B cell (primary cell): Measurements from ENCODE around the gene VEGFB. TPM values are rescaled to one million over a fixed set of nuclear protein-coding genes. Genes with fewer than 3 reads are reported as not detected.

ENCODE experiments used
- ATAC-seq: fragments of 200-7000 bp; cut with Tn5 transposase; one replicate; pipeline ENCODE4 v1.10.0; 2021; ENCODE audit warnings: low read depth, mild to moderate bottlenecking, moderate number of reproducible peaks, moderate library complexity
- CTCF ChIA-PET: fragments of 350-600 bp; sonication (Branson Sonifier 250); formaldehyde crosslinking; loops from one replicate; lab custom pipeline; 2021; ENCODE audit warnings: antibody characterized with exemption, inconsistent platforms; lab: Charles Lee
- POLR2A ChIA-PET: fragments of 350-600 bp; sonication (Branson Sonifier 250); formaldehyde crosslinking; loops from one replicate; lab custom pipeline; 2021; ENCODE audit warnings: antibody characterized with exemption; lab: Charles Lee
- DNase-seq: peaks from one replicate; pipeline ENCODE4 v3.0.0; 2013
- H2AFZ ChIP-seq: 2 replicates; pipeline ENCODE4 v1.6.1; 2012; ENCODE audit warnings: mild to moderate bottlenecking, low read depth, low read length; ENCODE audit not compliant: insufficient read depth, poor library complexity, severe bottlenecking
- H3K27ac ChIP-seq, 2 donors: 1 replicate in 1 of 2; 2 replicates in 1 of 2; pipeline ENCODE4 v1.5.1; 2012 to 2013; ENCODE audit warnings: low read length in 2 of 2, mild to moderate bottlenecking in 2 of 2, moderate library complexity in 1 of 2
- H3K27me3 ChIP-seq, 4 experiments: fragments of 200-600 bp in 1 of 4; sonication (generic) in 1 of 4; replicated peaks in 1 of 4; 1 replicate in 2 of 4; 2 replicates in 2 of 4; pipeline versions ENCODE4 v1.6.1 to v1.7.0; 2013 to 2016; ENCODE audit warnings: low read length in 3 of 4, mild to moderate bottlenecking in 2 of 4, mixed read lengths in 1 of 4, moderate library complexity in 1 of 4; ENCODE audit not compliant: insufficient read depth in 4 of 4, control insufficient read depth in 3 of 4; ENCODE audit errors: control extremely low read depth in 1 of 4
- H3K36me3 ChIP-seq, 2 experiments: replicated peaks in 1 of 2; 1 replicate in 1 of 2; 2 replicates in 1 of 2; pipeline versions ENCODE4 v1.6.1 to v1.7.1; 2013; ENCODE audit warnings: low read length in 1 of 2; ENCODE audit not compliant: insufficient read depth in 2 of 2, control insufficient read depth in 1 of 2; ENCODE audit errors: control extremely low read depth in 1 of 2, extremely low read depth in 1 of 2
- H3K4me1 ChIP-seq, 2 donors: fragments of 200-600 bp in 1 of 2; sonication (generic) in 1 of 2; 1 replicate in 1 of 2; 2 replicates in 1 of 2; pipeline versions ENCODE4 v1.5.1 to v1.6.1; 2013 to 2017; ENCODE audit warnings: low read length in 2 of 2; ENCODE audit not compliant: control insufficient read depth in 2 of 2, insufficient read depth in 2 of 2
- H3K4me2 ChIP-seq: replicated peaks from 2 replicates; pipeline ENCODE3; 2012; ENCODE audit warnings: mild to moderate bottlenecking, low read depth, low read length; ENCODE audit not compliant: poor library complexity, severe bottlenecking
- H3K4me3 ChIP-seq, 5 experiments: fragments of 200-600 bp in 1 of 5; sonication (generic) in 1 of 5; 1 replicate in 3 of 5; 2 replicates in 2 of 5; pipeline versions ENCODE4 v1.5.1 to v1.7.0; 2011 to 2016; ENCODE audit warnings: low read length in 4 of 5, mild to moderate bottlenecking in 4 of 5, low read depth in 2 of 5, control low read depth in 1 of 5, moderate library complexity in 1 of 5; ENCODE audit not compliant: insufficient read depth in 1 of 5; ENCODE audit errors: control extremely low read depth in 1 of 5, extremely low read depth in 1 of 5
- H3K79me2 ChIP-seq: fragments of 200-600 bp; sonication (generic); one replicate; pipeline ENCODE4 v1.6.0; 2016; ENCODE audit warnings: low read length; ENCODE audit not compliant: control insufficient read depth, insufficient read depth
- H3K9ac ChIP-seq: fragments of 200-600 bp; sonication (generic); 2 replicates; pipeline ENCODE4 v1.6.1; 2017; ENCODE audit warnings: mild to moderate bottlenecking, low read length, moderate library complexity
- H3K9me3 ChIP-seq, 3 donors: one replicate each; pipeline versions ENCODE4 v1.6.1 to v1.7.1; 2013; ENCODE audit warnings: low read length in 2 of 3; ENCODE audit not compliant: control insufficient read depth in 2 of 3, insufficient read depth in 1 of 3; ENCODE audit errors: control extremely low read depth in 1 of 3
- H4K20me1 ChIP-seq: 2 replicates; pipeline ENCODE4 v1.6.0; 2012; ENCODE audit warnings: mild to moderate bottlenecking, low read length; ENCODE audit not compliant: insufficient read depth, control insufficient read depth, poor library complexity, severe bottlenecking
- H3K27ac Mint-ChIP-seq: one replicate; pipeline ENCODE4 v1.8.0; 2021; ENCODE audit warnings: mixed read lengths
- H3K27me3 Mint-ChIP-seq: one replicate; pipeline ENCODE4 v1.8.0; 2021; ENCODE audit warnings: mixed read lengths
- H3K4me1 Mint-ChIP-seq: one replicate; pipeline ENCODE4 v1.8.0; 2021; ENCODE audit warnings: mixed read lengths
- H3K4me3 Mint-ChIP-seq: one replicate; pipeline ENCODE4 v1.8.0; 2021; ENCODE audit warnings: mixed read lengths
- H3K9me3 Mint-ChIP-seq: one replicate; pipeline ENCODE4 v1.8.0; 2022; ENCODE audit warnings: mixed read lengths; ENCODE audit not compliant: insufficient read depth
- EZH2 ChIP-seq: IDR thresholded peaks from 2 replicates; pipeline ENCODE4 v1.6.1; 2012; ENCODE audit warnings: borderline replicate concordance, low read depth, mild to moderate bottlenecking, moderate library complexity, low read length; ENCODE audit not compliant: insufficient read depth, poor library complexity, severe bottlenecking
- WGBS: methylation state at CpG from one replicate; pipeline ENCODE4 v1.1.5; 2013; ENCODE audit warnings: missing lambda C conversion rate; ENCODE audit not compliant: insufficient coverage; 5-methylcytosine and 5-hydroxymethylcytosine counted together
- intact Hi-C: fragments of 100-400 bp; cut with micrococcal nuclease; formaldehyde crosslinking; loops from one replicate; pipeline ENCODE4 v1.10.0; 2022
- polyA plus RNA-seq: library from polyadenylated mRNA; depleted of rRNA; stranded (reverse); fragments of >200 nt; gene quantifications from 2 replicates; pipeline ENCODE4 v1.2.3, GENCODE V29; 2012
- total RNA-seq, 2 donors: library from RNA; stranded (reverse); fragments of 120-200 nt in 1 of 2; gene quantifications; 1 replicate in 1 of 2; 2 replicates in 1 of 2; pipeline versions ENCODE4 v1.2.3 to v1.2.4, GENCODE V29; 2013 to 2022
- TF ChIP-seq, protein P1 (sequence below): fragments of 200-600 bp; IDR thresholded peaks from one replicate; pipeline ENCODE4 v1.8.0; 2022; ENCODE audit warnings: antibody characterized with exemption, mild to moderate bottlenecking

VEGFB gene
- total and polyA plus RNA-seq, 2 donors (not counting 1 experiment from before 2014, with no cell fraction given): 56.4 to 152 TPM

DNA sequence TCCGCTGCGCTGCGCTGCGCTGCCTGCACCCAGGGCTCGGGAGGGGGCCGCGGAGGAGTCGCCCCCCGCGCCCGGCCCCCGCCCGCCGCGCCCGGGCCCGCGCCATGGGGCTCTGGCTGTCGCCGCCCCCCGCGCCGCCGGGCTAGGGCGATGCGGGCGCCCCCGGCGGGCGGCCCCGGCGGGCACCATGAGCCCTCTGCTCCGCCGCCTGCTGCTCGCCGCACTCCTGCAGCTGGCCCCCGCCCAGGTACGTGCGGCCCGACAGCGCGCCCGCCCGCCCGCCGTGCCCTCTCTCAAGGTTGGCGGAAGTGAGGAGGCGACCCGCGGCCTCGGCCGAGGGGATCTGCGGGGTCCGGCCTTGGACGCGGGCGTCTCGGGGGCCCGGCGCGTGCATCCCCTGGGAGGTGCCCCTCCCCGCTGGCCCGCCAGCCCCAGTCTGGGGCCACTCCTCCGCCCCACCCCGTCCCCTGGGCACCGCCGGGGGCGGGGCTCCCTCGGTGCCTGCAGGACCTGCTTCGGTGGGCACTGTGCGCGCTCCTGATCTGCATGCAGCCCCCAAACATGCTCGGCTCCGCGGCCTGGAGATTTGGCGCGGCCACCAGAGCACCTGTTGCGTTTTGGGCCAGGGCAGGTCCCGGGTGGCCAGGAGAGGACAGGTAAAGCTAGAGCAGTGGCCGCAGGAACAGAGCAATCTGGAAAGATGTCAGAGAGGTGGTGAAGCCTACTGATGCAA, 429 bp downstream of the VEGFB start:
- peak overlapping the region; percentile 89 for H3K9ac ChIP-seq
- TF ChIP-seq, protein P1, sequence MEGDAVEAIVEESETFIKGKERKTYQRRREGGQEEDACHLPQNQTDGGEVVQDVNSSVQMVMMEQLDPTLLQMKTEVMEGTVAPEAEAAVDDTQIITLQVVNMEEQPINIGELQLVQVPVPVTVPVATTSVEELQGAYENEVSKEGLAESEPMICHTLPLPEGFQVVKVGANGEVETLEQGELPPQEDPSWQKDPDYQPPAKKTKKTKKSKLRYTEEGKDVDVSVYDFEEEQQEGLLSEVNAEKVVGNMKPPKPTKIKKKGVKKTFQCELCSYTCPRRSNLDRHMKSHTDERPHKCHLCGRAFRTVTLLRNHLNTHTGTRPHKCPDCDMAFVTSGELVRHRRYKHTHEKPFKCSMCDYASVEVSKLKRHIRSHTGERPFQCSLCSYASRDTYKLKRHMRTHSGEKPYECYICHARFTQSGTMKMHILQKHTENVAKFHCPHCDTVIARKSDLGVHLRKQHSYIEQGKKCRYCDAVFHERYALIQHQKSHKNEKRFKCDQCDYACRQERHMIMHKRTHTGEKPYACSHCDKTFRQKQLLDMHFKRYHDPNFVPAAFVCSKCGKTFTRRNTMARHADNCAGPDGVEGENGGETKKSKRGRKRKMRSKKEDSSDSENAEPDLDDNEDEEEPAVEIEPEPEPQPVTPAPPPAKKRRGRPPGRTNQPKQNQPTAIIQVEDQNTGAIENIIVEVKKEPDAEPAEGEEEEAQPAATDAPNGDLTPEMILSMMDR: no peak
- TF ChIP-seq EZH2: no peak
- peaks cover 25% of the 10 kb centered on the region for H4K20me1 ChIP-seq
- 2% methylated on average over 80 of the region's 80 CpGs for WGBS
- H3K27ac Mint-ChIP-seq: peak overlapping the region; percentile 96
- peak overlapping the region; percentile 64 for H2AFZ ChIP-seq
- no peaks in the 10 kb centered on the region for H3K9me3 Mint-ChIP-seq
- peak; percentile 45 for ATAC-seq
- no peaks in the 10 kb centered on the region for H3K27me3 ChIP-seq
- H3K79me2 ChIP-seq: peaks cover 23% of the 10 kb centered on the region
- ChIA-PET CTCF (interaction anchor here (1.3 to 2.2 kb wide), 3 partner anchors 28 to 66 kb away, joined by 4 to 10 read pairs (median 5); partner anchors contain the start of gene FERMT3), POLR2A (interaction anchor here (0.9 to 2.7 kb wide), 5 partner anchors 10 to 609 kb away, joined by 3 to 8 read pairs (median 6); partner anchors contain the start of gene FERMT3)
- DNase-seq: peak; percentile 82
- H3K9me3 ChIP-seq: no peaks in the 10 kb centered on the region
- peak overlapping the region; percentile 96 for H3K4me3 Mint-ChIP-seq
- H3K4me1 Mint-ChIP-seq: peaks cover 62% of the 10 kb centered on the region
- H3K4me2 ChIP-seq: peak overlapping the region; percentile 99
- peak overlapping the region; percentile 53 to 84 (median 67) for H3K4me3 ChIP-seq
- H3K36me3 ChIP-seq: peaks cover 0 to 27% of the 10 kb centered on the region in 2 experiments
- H3K27ac ChIP-seq: peak overlapping the region; percentile 65 to 85
- no peaks in the 10 kb centered on the region for H3K27me3 Mint-ChIP-seq
- H3K4me1 ChIP-seq: peaks cover 30 to 68% of the 10 kb centered on the region in 2 donors
- intact Hi-C loops: loop anchor here (1.0 kb wide), 1 partner anchor 9 kb away; the partner anchor contains the start of genes NUDT22 and TRPT1
